Lower lobe of right lung (tissue), 2 donors: ENCODE measurements around the gene VAMP4. TPM values are rescaled to one million over a fixed set of nuclear protein-coding genes. Genes with fewer than 3 reads are reported as not detected.
"Not testable (repeated sequence)": the region's sequence is repeated elsewhere in the genome, so short reads cannot be mapped to it uniquely, and the experiment has no call there.

ENCODE experiments used
- ATAC-seq, 2 donors: fragments of 200-7000 bp; cut with Tn5 transposase; one replicate each; pipeline ENCODE4 v1.9.1; 2020 to 2022; ENCODE audit warnings: mild to moderate bottlenecking in 2 of 2, moderate library complexity in 2 of 2
- DNase-seq: peaks from one replicate; pipeline ENCODE4 v3.0.0-alpha.2; 2020
- H3K27ac ChIP-seq: fragments of 200-600 bp; one replicate; pipeline ENCODE4 v1.8.0; 2022
- H3K27me3 ChIP-seq: fragments of 200-600 bp; one replicate; pipeline ENCODE4 v1.8.0; 2022; ENCODE audit warnings: low read depth
- H3K36me3 ChIP-seq: fragments of 200-600 bp; one replicate; pipeline ENCODE4 v1.8.0; 2022; ENCODE audit warnings: mild to moderate bottlenecking
- H3K4me1 ChIP-seq: fragments of 200-600 bp; one replicate; pipeline ENCODE4 v1.8.0; 2022
- H3K4me3 ChIP-seq: fragments of 200-600 bp; one replicate; pipeline ENCODE4 v1.8.0; 2022; ENCODE audit warnings: mild to moderate bottlenecking
- H3K9me3 ChIP-seq: fragments of 200-600 bp; one replicate; pipeline ENCODE4 v1.8.0; 2022
- intact Hi-C: fragments of 100-400 bp; cut with DNase I; formaldehyde crosslinking; loops from one replicate; pipeline ENCODE4 v1.11.0; 2022
- total RNA-seq: library from RNA; stranded (reverse); fragmentation: NEBNext Ultra II Directional; extraction: Animal tissue kit (Norgen Biotek cat#: 25700); gene quantifications from one replicate; pipeline ENCODE4 v1.2.1, GENCODE V29; 2021
- TF ChIP-seq, protein P1 (sequence below): fragments of 200-600 bp; IDR thresholded peaks from one replicate; pipeline ENCODE4 v1.8.0; 2022; ENCODE audit warnings: antibody characterized with exemption, mild to moderate bottlenecking
- donor health status: DM: no; HTN: yes; CAD: no; lungs with severe emphysema.

Gene VAMP4
- total RNA-seq, 1 donor from 2014 or later = 18.8 TPM

DNA sequence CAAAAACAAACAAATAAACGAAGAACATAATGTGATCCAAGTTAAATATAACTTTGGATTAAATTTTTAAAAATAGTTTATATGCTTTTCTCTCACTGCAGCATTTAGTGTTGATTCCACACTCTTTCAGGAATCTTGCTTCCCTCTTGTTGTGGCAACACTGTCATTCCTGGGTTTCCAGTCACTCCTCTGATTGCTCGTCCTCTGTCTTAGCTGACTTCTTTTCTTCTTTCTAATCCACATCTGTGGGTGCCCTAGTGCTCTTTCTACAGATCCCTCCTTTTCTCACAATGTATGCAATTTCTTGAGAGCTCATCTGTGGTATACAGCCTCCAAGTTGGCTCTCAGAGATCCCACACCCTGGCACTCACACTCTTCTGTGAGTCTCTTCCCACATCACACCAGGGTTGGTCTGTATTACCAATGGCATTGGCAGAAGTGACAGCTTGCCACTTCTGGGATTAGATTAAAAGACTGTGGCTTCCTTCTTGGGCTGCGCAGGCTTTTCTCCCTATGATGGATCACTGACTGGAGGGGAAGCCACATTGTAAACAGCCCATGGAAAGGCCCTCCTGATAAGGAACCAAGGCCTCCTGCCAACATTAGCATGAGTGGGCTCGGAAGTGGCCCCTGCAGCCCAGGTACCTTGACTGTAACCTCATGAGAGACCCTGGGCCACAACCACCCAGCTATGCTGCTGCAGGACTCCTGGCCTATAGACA, 77.8 kb downstream of the VAMP4 start:
- ATAC-seq (no peak), DNase-seq (no peak)
- Histone ChIP-seq H3K27ac (no peak overlapping the region), H3K9me3 (no peaks in the 10 kb centered on the region), H3K27me3 (no peaks in the 10 kb centered on the region), H3K36me3 (no peaks in the 10 kb centered on the region), H3K4me1 (no peaks in the 10 kb centered on the region), H3K4me3 (no peak overlapping the region)
- intact Hi-C loops = no loop called here
- TF ChIP-seq, protein P1, sequence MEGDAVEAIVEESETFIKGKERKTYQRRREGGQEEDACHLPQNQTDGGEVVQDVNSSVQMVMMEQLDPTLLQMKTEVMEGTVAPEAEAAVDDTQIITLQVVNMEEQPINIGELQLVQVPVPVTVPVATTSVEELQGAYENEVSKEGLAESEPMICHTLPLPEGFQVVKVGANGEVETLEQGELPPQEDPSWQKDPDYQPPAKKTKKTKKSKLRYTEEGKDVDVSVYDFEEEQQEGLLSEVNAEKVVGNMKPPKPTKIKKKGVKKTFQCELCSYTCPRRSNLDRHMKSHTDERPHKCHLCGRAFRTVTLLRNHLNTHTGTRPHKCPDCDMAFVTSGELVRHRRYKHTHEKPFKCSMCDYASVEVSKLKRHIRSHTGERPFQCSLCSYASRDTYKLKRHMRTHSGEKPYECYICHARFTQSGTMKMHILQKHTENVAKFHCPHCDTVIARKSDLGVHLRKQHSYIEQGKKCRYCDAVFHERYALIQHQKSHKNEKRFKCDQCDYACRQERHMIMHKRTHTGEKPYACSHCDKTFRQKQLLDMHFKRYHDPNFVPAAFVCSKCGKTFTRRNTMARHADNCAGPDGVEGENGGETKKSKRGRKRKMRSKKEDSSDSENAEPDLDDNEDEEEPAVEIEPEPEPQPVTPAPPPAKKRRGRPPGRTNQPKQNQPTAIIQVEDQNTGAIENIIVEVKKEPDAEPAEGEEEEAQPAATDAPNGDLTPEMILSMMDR = no peak

DNA sequence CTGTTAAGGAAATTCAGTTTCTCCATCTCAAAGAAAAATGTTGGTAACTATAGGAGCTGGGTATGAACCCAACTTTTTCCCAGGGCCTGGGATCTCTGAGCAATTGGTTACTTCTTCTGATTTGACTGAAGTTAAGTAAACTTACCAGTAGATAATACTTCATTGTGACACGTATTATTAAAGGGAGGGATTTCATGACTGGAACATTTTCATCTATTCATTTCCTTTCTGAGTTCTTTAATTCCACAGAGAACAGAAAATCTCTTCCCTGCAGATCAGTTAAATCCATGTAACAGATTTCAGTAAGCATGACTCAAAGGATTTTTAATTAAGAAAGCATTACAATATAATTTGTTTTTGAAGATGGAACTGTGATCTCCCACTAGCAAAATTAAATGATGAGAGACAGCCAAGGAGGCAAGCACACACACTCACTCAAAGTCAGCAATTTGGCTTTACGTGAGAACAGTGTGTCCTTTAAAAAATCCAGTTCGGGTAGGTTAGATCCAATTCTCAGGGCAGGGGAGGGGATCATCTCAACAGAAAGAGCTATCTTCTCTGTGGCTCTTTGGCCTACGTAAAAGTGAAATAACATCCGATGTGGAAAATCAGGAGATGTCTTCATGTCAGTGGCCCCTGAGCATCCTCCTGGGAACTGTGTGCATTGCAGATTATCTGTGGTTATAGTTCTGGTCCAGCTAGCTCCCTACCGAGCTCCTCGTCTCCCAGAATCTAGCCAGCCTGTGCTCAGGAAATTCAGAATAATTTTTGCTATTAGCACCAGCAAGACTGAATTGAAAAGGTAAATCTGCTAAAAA, 78.6 kb downstream of the VAMP4 start:
- intact Hi-C loops = no loop called here
- no peaks in the 10 kb centered on the region for H3K27me3 ChIP-seq
- ATAC-seq (no peak), DNase-seq (no peak)
- H3K4me1 ChIP-seq = no peaks in the 10 kb centered on the region
- H3K36me3 ChIP-seq = no peaks in the 10 kb centered on the region
- H3K4me3 ChIP-seq = no peak overlapping the region
- TF ChIP-seq, protein P1 = no peak
- no peaks in the 10 kb centered on the region for H3K9me3 ChIP-seq
- no peak overlapping the region for H3K27ac ChIP-seq

DNA sequence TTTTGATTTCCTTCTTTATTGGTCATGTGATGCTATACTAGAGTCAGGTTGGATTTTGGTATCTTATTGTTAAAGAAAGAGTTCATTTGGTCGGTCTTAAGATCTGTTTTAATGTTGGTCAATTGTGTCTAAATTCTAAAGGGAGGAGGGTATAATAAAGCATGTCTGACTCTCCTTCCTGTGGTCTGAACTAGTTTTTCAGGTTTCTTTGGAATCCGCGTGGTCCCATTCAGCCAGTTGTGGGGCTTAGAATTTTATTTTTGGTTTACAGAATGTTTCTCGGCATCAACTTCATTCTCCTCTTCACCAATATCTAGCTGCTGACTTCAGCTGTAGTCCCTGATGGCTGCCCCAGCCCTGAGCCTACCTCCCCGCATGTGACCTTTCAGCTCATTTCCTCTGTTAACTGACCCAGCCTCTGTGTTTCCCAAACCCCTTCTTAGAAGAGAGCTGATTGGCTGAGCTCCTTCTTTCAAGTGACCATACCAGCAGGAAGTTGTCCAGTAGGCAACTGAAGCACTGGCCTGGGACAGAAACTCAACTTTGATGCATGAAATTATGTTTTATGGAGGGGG, 80.7 kb downstream of the VAMP4 start:
- no peak for DNase-seq
- H3K4me1 ChIP-seq = no peaks in the 10 kb centered on the region
- intact Hi-C loops = no loop called here
- H3K4me3 ChIP-seq = no peak overlapping the region
- TF ChIP-seq, protein P1 = no peak
- no peaks in the 10 kb centered on the region for H3K27me3 ChIP-seq
- no peak overlapping the region for H3K27ac ChIP-seq
- no peaks in the 10 kb centered on the region for H3K36me3 ChIP-seq
- H3K9me3 ChIP-seq = no peaks in the 10 kb centered on the region
- ATAC-seq = no peak

DNA sequence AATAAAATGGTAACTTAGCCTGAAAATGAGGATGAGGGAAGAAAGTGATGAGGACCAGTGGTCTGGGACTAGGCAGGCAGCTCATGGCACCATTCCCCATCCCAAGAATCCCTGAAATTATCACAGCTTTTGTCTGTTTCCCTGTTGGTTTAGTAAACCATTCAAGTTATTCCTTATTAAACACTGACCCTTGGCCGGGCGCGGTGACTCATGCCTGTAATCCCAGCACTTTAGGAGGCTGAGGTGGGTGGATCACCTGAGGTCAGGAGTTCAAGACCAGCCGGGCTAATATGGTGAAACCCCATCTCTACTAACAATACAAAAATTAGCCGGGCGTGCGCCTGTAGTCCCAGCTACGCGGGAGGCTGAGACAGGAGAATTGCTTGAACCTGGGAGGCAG, 85.7 kb downstream of the VAMP4 start:
- peaks cover 26% of the 10 kb centered on the region for H3K4me1 ChIP-seq
- intact Hi-C loops = not testable (repeated sequence)
- peak overlapping the region; percentile 79 for H3K27ac ChIP-seq

GRCh38 chr1:171655746-171656116, 86.1 kb downstream of the VAMP4 start:
- peak overlapping the region; percentile 23 for H3K4me3 ChIP-seq
- TF ChIP-seq, protein P1 = no peak
- no peaks in the 10 kb centered on the region for H3K27me3 ChIP-seq
- no peaks in the 10 kb centered on the region for H3K36me3 ChIP-seq
- ATAC-seq = no peak
- peaks cover 26% of the 10 kb centered on the region for H3K4me1 ChIP-seq
- no peaks in the 10 kb centered on the region for H3K9me3 ChIP-seq
- no peak for DNase-seq
- intact Hi-C loops = no loop called here
- peak overlapping the region; percentile 79 for H3K27ac ChIP-seq

More for the DNA sequence above, 85.7 kb downstream of the VAMP4 start:
- ATAC-seq, H3K9me3 ChIP-seq, DNase-seq, H3K27me3 ChIP-seq, H3K36me3 ChIP-seq, H3K4me3 ChIP-seq: not testable (repeated sequence)
